Thymus (tissue), 11 donors: ENCODE measurements around the gene TUNAR. TPM values are rescaled to one million over a fixed set of nuclear protein-coding genes. Genes with fewer than 3 reads are reported as not detected.

Experiments used
- DNase-seq, 9 donors: peaks; one replicate each; pipeline ENCODE4 v3.0.0-alpha.2; 2013; ENCODE audit warnings: low spot score in 9 of 9, low read depth in 6 of 9, missing footprints in 1 of 9
- H3K27ac ChIP-seq, 2 donors: one replicate each; pipeline ENCODE4 v1.5.1; 2013; ENCODE audit warnings: control low read depth in 1 of 2, low read depth in 1 of 2, low read length in 1 of 2, mild to moderate bottlenecking in 1 of 2, moderate library complexity in 1 of 2
- H3K27me3 ChIP-seq, 2 donors: one replicate each; pipeline ENCODE4 v1.5.1; 2013; ENCODE audit warnings: low read length in 1 of 2; ENCODE audit not compliant: control insufficient read depth in 2 of 2, insufficient read depth in 1 of 2
- H3K36me3 ChIP-seq, 2 donors: one replicate each; pipeline ENCODE4 v1.5.1; 2013; ENCODE audit warnings: low read length in 1 of 2, mild to moderate bottlenecking in 1 of 2, moderate library complexity in 1 of 2; ENCODE audit not compliant: control insufficient read depth in 2 of 2, insufficient read depth in 2 of 2
- H3K4me1 ChIP-seq, 2 donors: one replicate each; pipeline ENCODE4 v1.5.1; 2013; ENCODE audit warnings: low read length in 2 of 2; ENCODE audit not compliant: control insufficient read depth in 2 of 2, insufficient read depth in 2 of 2
- H3K4me3 ChIP-seq, 2 donors: one replicate each; pipeline ENCODE4 v1.5.1; 2013; ENCODE audit warnings: low read length in 2 of 2, control low read depth in 1 of 2, mild to moderate bottlenecking in 1 of 2
- H3K9me3 ChIP-seq, 2 donors: one replicate each; pipeline ENCODE4 v1.5.1; 2013; ENCODE audit warnings: low read length in 1 of 2, mild to moderate bottlenecking in 1 of 2; ENCODE audit not compliant: control insufficient read depth in 2 of 2, insufficient read depth in 1 of 2
- WGBS: extraction: QIAGEN DNeasy Blood & Tissue Kit; methylation state at CpG from one replicate; pipeline ENCODE4 v1.1.7; 2013; 5-methylcytosine and 5-hydroxymethylcytosine counted together
- polyA plus RNA-seq: library from polyadenylated mRNA; stranded (reverse); fragments of 200-250 nt; gene quantifications from one replicate; pipeline ENCODE4 v1.2.3, GENCODE V29; 2013
- total RNA-seq: library from RNA; stranded (reverse); fragments of 120-200 nt; gene quantifications from one replicate; pipeline ENCODE4 v1.2.4, GENCODE V29; 2013
- donor health status: healthy.

The TUNAR gene
- total and polyA plus RNA-seq, 2 donors: 0.09 to 0.18 TPM

DNA sequence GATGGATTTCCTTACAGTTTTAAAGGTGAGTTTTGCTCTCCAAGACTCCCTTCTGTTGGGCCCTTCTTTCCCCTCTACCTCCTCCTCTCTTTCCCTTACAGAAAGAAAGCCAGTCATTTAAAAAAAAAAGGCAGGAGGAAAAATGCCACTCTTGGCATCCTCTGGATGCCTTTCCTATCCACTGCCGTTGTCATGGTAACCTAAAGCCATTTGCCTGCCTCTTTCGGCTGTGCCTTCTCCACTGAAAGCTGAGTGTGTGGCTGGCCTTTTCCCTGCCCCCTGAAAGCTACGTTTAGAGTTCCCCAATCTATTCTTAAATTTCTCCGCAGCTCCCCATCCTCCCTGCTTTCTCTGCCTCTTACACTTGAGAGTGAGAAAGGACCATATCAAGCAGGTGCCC is 67.1 kb downstream of the TUNAR start:
- Histone ChIP-seq H3K27me3 (no peaks in the 10 kb centered on the region), H3K36me3 (no peaks in the 10 kb centered on the region), H3K9me3 (no peaks in the 10 kb centered on the region), H3K4me3 (no peak overlapping the region), H3K4me1 (no peaks in the 10 kb centered on the region), H3K27ac (no peak overlapping the region)
- no peak for DNase-seq
- WGBS: 26% methylated on average over 4 of the region's 4 CpGs

DNA sequence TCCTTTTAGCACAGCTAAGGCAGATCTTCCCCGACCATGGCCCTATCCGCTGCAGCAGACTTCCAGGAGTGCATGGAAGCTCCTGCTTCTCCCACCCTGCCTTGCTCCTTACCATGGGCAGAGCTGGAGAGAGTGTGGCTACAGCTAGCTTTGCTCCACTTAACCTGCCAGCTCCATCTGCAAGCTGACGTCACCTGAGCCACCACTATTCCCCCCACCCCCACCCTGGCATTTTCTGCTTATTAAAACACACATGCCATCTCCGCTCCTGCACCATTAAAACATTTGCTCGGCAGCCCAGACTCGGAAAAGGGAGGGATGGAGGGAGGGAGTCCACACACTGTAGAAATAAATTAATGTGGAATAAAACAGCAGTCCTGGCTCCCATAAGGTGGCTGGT is 67.8 kb downstream of the TUNAR start:
- no peak overlapping the region for H3K27ac ChIP-seq
- DNase-seq: no peak
- H3K4me3 ChIP-seq: no peak overlapping the region
- H3K36me3 ChIP-seq: no peaks in the 10 kb centered on the region
- no peaks in the 10 kb centered on the region for H3K27me3 ChIP-seq
- 60% methylated on average over 6 of the region's 6 CpGs for WGBS
- no peaks in the 10 kb centered on the region for H3K4me1 ChIP-seq
- H3K9me3 ChIP-seq: no peaks in the 10 kb centered on the region

DNA sequence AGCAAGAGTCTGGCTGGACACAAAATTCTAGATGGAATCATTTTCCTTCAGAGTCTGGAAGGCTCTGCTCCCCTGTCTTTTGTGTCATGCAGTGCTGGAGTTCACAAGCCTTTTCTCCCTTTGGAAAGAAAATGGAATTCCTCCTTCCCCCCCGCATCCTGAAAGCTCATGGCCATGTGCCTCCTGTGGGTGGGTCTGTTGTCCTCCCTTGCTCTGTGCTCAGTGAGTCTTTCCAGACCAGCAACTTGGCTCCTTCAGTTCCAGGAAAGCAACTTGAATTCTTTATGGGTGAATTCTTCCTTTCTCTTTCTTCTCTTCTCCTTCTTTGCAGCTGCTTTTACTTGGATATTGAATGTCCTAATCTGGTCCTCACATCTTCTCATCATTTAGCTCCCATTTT is 70.2 kb downstream of the TUNAR start:
- 79% methylated on average over 1 of the region's 1 CpG for WGBS
- Histone ChIP-seq H3K27ac (no peak overlapping the region), H3K36me3 (no peaks in the 10 kb centered on the region), H3K9me3 (no peaks in the 10 kb centered on the region), H3K4me3 (no peak overlapping the region), H3K4me1 (no peaks in the 10 kb centered on the region), H3K27me3 (no peaks in the 10 kb centered on the region)
- DNase-seq: no peak

- H3K27me3 ChIP-seq: no peaks in the 10 kb centered on the region
- no peak overlapping the region for H3K27ac ChIP-seq
- no peak overlapping the region for H3K4me3 ChIP-seq
- no peak for DNase-seq
- no peaks in the 10 kb centered on the region for H3K9me3 ChIP-seq
- no peaks in the 10 kb centered on the region for H3K36me3 ChIP-seq
- no peaks in the 10 kb centered on the region for H3K4me1 ChIP-seq
- WGBS: 14% methylated on average over 2 of the region's 2 CpGs
Measured at GRCh38 chr14:95948558-95948981, 71.9 kb downstream of the TUNAR start.

DNA sequence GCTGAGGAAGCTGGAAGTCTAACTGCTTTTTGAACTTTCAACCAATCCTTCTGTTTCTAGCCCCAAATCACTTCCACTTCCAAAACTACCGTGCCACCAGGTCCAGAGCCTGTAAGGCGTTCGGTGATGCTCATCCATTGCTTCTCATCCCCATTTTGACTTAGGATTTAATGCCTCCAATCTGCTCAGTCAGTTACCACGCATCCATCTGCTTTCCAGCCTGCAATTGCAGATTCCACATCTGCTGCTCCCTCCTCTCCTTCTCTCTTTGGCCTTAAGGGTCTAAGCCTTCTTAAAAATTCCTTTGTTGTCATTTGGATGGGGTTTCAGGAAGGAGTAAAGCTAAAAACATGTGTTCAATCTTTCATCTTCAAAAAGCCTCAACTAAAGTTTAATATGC is 74.7 kb downstream of the TUNAR start:
- 86% methylated on average over 4 of the region's 4 CpGs for WGBS
- no peak for DNase-seq
- H3K27me3 ChIP-seq: no peaks in the 10 kb centered on the region
- no peaks in the 10 kb centered on the region for H3K9me3 ChIP-seq
- no peak overlapping the region for H3K27ac ChIP-seq
- H3K36me3 ChIP-seq: no peaks in the 10 kb centered on the region
- no peaks in the 10 kb centered on the region for H3K4me1 ChIP-seq
- H3K4me3 ChIP-seq: no peak overlapping the region

- Histone ChIP-seq H3K9me3 (no peaks in the 10 kb centered on the region), H3K4me3 (no peak overlapping the region), H3K27me3 (no peaks in the 10 kb centered on the region), H3K4me1 (no peaks in the 10 kb centered on the region), H3K27ac (no peak overlapping the region), H3K36me3 (no peaks in the 10 kb centered on the region)
- peak in 2 of 9 donors; percentile 1 to 9 for DNase-seq
- WGBS: 64% methylated on average over 8 of the region's 8 CpGs
Measured at GRCh38 chr14:95953111-95953724, 76.6 kb downstream of the TUNAR start.

DNA sequence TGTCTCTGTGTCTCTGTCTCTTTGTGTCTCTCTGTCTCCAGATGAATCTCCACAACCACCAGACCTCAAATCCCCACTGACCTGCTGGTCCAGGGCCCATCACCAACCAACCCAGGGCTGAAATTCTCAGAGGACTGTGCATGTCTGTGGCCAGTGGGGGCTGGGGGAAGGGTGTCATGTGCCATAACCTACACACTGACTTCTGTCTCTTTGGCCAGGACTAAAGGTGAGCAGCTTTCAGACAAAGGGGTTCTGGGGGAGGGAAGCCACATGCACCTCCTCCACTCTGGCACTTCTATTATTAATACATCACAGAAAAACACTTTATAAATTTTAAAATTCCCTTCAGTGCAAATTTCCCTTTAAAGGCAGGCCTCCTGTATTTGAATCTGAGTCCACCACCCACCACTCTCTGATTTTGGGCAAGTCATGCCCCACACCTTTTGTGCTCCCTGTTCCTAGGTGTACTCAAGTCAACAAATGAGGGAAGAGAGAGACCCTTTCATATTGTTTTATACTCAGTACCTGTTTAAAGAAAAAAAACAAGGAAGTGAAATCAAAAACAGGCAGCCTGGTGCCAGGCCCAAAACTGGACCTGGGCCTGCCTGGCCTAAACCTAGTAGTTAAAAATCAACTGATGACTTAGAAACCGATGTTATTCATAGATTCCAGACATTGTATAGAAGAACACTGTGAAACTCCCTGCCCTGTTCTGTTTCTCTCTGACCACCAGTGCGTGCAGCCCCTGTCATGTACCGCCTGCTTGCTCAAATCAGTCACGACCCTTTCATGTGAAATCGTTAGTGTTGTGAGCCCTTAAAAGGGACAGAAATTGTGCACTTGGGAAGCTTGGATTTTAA is 80.2 kb downstream of the TUNAR start:
- DNase-seq: no peak
- Histone ChIP-seq H3K4me3 (no peak overlapping the region), H3K27ac (no peak overlapping the region), H3K9me3 (no peaks in the 10 kb centered on the region), H3K36me3 (no peaks in the 10 kb centered on the region), H3K27me3 (no peaks in the 10 kb centered on the region), H3K4me1 (no peaks in the 10 kb centered on the region)
- WGBS: 86% methylated on average over 5 of the region's 5 CpGs

DNA sequence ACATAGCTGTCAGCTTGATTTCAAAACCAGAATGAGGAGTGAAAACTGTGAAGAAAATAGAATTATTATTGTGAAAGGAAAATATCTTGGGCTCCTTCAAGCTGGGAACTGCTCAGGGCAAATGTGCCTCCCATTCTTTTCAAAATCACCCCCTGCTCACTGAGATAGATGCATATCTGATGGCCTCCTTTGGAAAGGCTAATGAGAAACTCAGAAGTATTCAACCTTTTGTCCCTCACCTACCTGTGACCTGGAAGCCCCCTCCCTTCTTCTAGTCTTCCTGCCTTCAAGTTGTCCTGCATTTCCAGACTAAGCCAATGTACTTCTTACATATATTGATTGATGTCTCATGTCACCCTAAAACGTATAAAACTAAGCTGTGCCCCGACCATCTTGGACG is 81.5 kb downstream of the TUNAR start:
- WGBS: 20% methylated on average over 3 of the region's 3 CpGs
- DNase-seq: no peak

DNA sequence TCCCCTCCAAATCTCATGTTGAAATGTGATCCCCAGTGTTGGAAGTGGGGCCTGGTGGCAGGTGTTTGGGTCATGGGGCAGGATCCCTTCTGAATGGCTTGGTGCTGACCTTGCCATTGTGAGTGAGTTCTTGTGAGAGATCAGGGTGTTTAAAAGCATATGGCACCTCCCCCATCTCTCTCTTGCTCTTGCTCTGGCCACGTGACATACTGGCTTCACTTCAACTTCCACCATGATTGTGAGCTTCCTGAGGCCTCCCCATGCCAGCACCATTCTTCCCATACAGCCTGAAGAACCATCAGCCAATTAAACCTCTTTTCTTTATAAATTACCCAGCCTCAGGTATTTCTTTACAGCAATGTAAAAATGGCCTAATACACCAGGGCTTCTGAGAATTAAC is 82.7 kb downstream of the TUNAR start:
- Histone ChIP-seq H3K36me3 (no peaks in the 10 kb centered on the region), H3K27me3 (no peaks in the 10 kb centered on the region), H3K27ac (no peak overlapping the region), H3K4me1 (no peaks in the 10 kb centered on the region), H3K9me3 (no peaks in the 10 kb centered on the region), H3K4me3 (no peak overlapping the region)
- WGBS: 64% methylated on average over 1 of the region's 1 CpG
- DNase-seq: no peak

More for the DNA sequence above, 81.5 kb downstream of the TUNAR start:
- no peaks in the 10 kb centered on the region for H3K36me3 ChIP-seq
- H3K4me1 ChIP-seq: no peaks in the 10 kb centered on the region
- H3K9me3 ChIP-seq: no peaks in the 10 kb centered on the region
- no peak overlapping the region for H3K4me3 ChIP-seq
- H3K27me3 ChIP-seq: no peaks in the 10 kb centered on the region
- H3K27ac ChIP-seq: no peak overlapping the region
